Measurements from ENCODE around the gene POLH. TPM values are rescaled to one million over a fixed set of nuclear protein-coding genes. Genes with fewer than 3 reads are reported as not detected.

POLH gene
- total and polyA plus RNA-seq, 2 donors (not counting 3 experiments of a cell fraction or from before 2014, with no cell fraction given): 9.3 to 36.6 TPM

GRCh38 chr6:43614396-43614730 lies 38.4 kb downstream of the POLH start:
- H4K20me1 ChIP-seq (replicated peaks; ENCODE audit: control insufficient read depth, extremely low read depth, insufficient read depth, low read length): no peaks in the 10 kb centered on the region
- no TSS peak for BruUV-seq (replicated peaks)
- no peak overlapping the region for H3K4me3 ChIP-seq (replicated peaks in 1 of 3; ENCODE audit: insufficient read depth in 1 of 3, low read depth in 1 of 3, low read length in 3 of 3)
- no peak for TF ChIP-seq MAX (IDR thresholded peaks at IDR 0.05; ENCODE audit: insufficient read depth, insufficient read length)
- TF ChIP-seq CTCF (IDR thresholded peaks at IDR 0.05; ENCODE audit: extremely low read depth in 1 of 2, insufficient read depth in 1 of 2, low read depth in 1 of 2, low read length in 2 of 2): no peak
- no peak for TF ChIP-seq POLR2A (IDR thresholded peaks at IDR 0.05; ENCODE audit: low read depth, low read length)
- TF ChIP-seq POLR2AphosphoS5 (IDR thresholded peaks at IDR 0.05; ENCODE audit: insufficient read depth, low read depth, low read length): no peak
- no peak for TF ChIP-seq JUN (IDR thresholded peaks at IDR 0.05; ENCODE audit: borderline replicate concordance, insufficient read depth, insufficient read length, low read depth)
- TF ChIP-seq EZH2 (IDR thresholded peaks at IDR 0.05; ENCODE audit: borderline replicate concordance, low read depth, low read length, severe bottlenecking): no peak
- TF ChIP-seq FOS (IDR thresholded peaks at IDR 0.05; ENCODE audit: borderline replicate concordance, insufficient read depth, low read length): no peak
- TF ChIP-seq MYC (IDR thresholded peaks at IDR 0.05; ENCODE audit: low read depth, low read length): no peak
- no peaks in the 10 kb centered on the region for H3K4me1 ChIP-seq (ENCODE audit: control insufficient read depth, extremely low read depth, insufficient read depth, low read length)
- ChIA-PET CTCF (interaction anchor here (1.0 to 1.4 kb wide), 2 partner anchors 18 to 159 kb away, joined by 3 to 4 read pairs; no protein-coding TSS in a partner anchor), POLR2A (no interaction called here)
- no peaks in the 10 kb centered on the region for H3K9me1 ChIP-seq (replicated peaks; ENCODE audit: control insufficient read depth, extremely low read depth, insufficient read depth, low read length)
- DNase-seq (ENCODE audit: low read depth, low spot score) (no peak), FAIRE-seq (no peak)
- peaks cover 12 to 13% of the 10 kb centered on the region in 2 experiments for H3K36me3 ChIP-seq (ENCODE audit: control insufficient read depth in 2 of 2, extremely low read depth in 1 of 2, insufficient read depth in 2 of 2, low read length in 2 of 2)
- no peak overlapping the region for H3K27ac ChIP-seq (ENCODE audit: insufficient read depth, low read depth, low read length)
- intact Hi-C loops (cut with micrococcal nuclease) (no loop called here), dilution Hi-C loops (cut with MboI; ENCODE audit: extremely low pct_ligation_motif_present, low sequenced_read_pairs) (no loop called here)
- no peak overlapping the region for H3K9ac ChIP-seq (replicated peaks; ENCODE audit: extremely low read depth, insufficient read depth, low read length)
- H2AFZ ChIP-seq (ENCODE audit: low read depth, low read length): no peak overlapping the region
- no peaks in the 10 kb centered on the region for H3K27me3 ChIP-seq (ENCODE audit: control insufficient read depth in 2 of 2, insufficient read depth in 2 of 2, low read length in 2 of 2)
- no peaks in the 10 kb centered on the region for H3K79me2 ChIP-seq (ENCODE audit: control insufficient read depth, insufficient read depth, low read length)
- H3K4me2 ChIP-seq (ENCODE audit: insufficient read depth, low read length): no peak overlapping the region
- H3K9me3 ChIP-seq (replicated peaks; ENCODE audit: control insufficient read depth, insufficient read depth, low read length): no peaks in the 10 kb centered on the region
